Testis (tissue), 2 donors: ENCODE results near the gene ENTHD1.

Source experiments
- CTCF ChIP-seq, 3 experiments: fragments of 450-650 bp in 2 of 3; fragments of 200-600 bp in 1 of 3; sonication (generic) in 1 of 3; IDR thresholded peaks; one replicate each; pipeline ENCODE4 v1.5.1; 2016 to 2019; ENCODE audit warnings: antibody characterized with exemption in 3 of 3, mild to moderate bottlenecking in 2 of 3, moderate library complexity in 1 of 3
- POLR2A ChIP-seq: fragments of 450-650 bp; IDR thresholded peaks from one replicate; pipeline ENCODE4 v1.6.1; 2017; ENCODE audit warnings: antibody characterized with exemption, mild to moderate bottlenecking, moderate library complexity

GRCh38 chr22:39883057-39883456 lies 10.5 kb downstream of the ENTHD1 start:
- TF ChIP-seq POLR2A (no peak), CTCF (IDR thresholded peaks at IDR 0.05) (no peak)
